Stimulated activated CD4-positive, alpha-beta T cell treated with anti-CD3 and anti-CD28 coated beads, Interleukin-4, amount 100 ng/mL, for 1 hour (primary cell): Measurements from ENCODE around the gene PDE8B.

Experiments used
- DNase-seq: peaks from one replicate; pipeline ENCODE4 v3.0.0-alpha.2; 2020

The PDE8B gene

DNA sequence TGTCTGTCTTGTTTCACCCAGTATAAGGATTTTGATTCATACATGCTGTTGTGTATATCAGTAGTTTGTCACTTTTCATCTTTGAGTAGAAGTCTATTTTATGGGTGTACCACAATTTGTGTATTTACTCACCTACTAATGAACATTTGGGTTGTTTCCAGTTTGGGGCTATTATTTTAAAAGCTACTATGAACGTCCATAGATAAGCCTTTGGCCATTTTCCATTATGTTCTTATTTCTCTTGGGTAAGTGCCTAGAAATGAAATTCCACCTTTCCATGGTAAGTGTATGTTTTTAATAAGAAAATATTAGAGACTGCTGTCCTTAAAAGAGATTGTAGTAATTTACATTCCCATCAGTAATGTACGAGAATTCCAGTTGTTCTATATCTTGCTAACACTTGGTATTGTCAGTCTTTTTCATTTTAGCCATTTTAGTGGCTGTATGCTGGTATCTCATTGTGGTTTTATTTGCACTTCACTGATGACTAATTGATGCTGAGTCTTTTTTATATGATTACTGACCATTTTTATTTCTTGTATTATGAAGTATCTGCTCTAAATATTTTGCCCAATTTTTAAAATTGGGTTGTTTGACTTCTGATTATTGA is 17.9 kb upstream of the PDE8B start:
- DNase-seq: no peak

GRCh38 chr5:77194762-77195161 is 15.7 kb upstream of the PDE8B start:
- no peak for DNase-seq

DNA sequence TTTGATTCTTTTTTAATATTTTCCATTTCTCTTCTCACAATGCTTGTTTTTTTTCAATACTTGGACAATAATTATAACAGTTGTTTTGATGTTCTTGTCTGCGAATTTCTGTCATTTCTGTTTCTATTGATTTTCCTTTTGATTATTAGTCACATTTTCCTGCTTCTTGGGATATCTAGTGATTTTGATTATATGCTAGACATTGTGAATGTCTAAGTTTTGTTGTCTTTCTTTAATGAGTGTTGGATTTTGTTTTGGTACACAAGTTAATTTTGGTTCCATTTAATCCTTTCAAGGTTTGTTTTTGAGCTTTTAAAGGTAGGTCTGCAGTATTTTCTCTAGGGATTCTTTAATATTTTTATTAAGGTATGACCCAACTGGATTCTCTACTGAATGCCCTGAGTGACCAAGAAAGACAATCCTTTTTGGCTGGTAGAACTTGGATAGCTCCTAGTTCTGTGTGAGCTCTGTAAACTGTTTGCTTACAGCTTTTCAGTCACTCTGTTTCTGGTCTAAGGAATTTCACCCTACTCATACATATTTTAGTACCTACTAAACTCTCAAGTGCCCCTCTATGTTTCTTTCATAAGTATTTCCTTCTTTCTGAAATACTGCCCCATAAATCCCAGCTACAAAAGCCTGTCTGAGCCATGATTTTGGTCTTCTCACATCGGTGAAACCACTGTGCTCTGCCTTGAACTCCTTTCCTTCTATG is 12.5 kb upstream of the PDE8B start:
- no peak for DNase-seq

DNA sequence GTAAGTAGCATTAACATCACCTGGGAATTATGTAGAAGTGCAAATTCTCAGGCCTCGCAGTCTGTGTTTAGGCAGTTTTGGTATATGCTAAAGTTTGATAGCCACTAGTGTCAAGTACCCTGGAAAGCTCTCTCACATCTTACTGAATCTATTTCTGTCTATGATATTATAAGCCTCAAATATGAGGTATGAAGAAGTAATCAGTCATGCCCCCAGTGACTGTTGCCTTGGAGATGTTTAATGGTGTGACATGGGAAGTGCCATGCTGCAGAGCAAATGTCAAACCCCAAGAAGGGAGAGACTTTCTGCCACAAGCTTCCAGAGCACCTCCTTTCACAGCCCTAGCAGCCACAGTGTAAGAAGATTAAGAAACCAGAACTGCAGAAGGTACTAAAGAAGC is 9.8 kb upstream of the PDE8B start:
- DNase-seq: no peak

DNA sequence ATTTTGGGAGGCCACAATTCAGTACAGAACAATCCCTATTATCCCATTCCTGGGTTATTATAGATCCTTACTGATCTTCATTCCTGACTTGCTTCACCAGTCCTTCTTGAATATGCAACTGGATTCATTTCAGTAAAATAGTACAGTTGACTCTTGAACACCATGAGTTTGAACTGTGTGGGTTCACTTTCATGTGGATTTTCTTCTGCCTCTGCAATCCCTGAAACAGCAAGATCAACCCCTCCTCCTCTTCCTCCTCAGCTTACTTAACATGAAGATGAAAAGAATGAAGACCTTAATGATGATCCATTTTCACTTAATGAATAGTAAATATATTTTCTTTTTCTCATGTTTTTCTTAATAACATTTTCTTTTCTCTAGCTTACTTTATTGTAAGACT is 8.3 kb upstream of the PDE8B start:
- no peak for DNase-seq

- DNase-seq: no peak
These were observed 5.5 kb upstream of the PDE8B start for GRCh38 chr5:77204967-77205366.

- no peak for DNase-seq
These were observed 1.8 kb upstream of the PDE8B start for GRCh38 chr5:77208507-77209163.

DNA sequence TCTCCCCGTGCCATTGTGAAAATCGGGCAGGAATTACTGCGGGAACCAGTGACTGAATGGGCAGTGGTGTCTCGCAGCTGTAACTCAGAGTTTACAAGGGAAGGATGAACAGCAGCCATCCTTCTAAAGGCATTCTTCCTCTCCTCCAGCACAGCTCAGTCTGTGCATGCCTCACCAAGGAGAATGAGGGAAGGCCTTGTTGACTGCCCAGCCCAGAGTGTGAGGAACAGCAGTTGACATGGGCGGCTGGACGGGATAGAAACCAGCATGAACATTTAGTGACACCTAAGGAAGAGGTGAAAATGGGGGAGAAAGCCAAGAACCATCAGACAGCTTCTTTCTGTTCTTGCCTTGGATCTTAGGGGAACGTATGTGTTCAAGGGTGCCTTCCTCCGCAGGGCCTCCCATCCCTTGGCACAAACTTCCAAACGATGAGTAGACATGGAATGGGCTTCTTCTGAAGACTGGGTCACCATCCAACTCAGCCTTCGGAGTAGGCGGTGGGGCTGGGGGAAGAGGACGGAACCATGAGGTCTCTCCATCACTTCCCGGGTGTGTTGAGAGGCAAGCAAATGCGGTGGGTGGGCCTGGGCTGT is 887 bp upstream of the PDE8B start:
- DNase-seq: no peak

DNA sequence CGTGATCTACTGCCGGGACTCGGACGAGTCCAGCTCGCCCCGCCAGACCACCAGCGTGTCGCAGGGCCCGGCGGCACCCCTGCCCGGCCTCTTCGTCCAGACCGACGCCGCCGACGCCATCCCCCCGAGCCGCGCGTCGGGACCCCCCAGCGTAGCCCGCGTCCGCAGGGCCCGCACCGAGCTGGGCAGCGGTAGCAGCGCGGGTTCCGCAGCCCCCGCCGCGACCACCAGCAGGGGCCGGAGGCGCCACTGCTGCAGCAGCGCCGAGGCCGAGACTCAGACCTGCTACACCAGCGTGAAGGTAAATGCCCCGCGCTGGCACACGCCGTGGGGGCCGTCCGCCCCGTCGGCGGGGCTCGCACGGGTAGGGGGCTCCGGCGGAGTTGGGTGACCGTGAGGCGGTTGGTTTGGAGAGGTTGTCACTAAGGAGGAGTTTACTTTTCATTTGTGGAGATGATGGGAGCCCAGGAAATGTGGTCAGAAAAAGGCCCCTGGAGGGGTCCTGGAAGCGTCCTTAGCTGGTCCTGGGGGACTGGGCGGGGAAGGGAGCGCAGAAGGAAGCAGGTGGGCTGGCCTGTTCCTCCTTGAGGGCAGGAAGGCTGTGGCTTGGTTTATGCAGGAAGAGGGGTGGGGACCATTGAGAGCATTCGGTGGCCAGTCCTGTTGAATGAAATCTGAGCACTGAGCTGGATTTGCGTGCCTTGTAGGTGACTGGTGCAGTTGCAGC is 647 bp downstream of the PDE8B start:
- no peak for DNase-seq

DNA sequence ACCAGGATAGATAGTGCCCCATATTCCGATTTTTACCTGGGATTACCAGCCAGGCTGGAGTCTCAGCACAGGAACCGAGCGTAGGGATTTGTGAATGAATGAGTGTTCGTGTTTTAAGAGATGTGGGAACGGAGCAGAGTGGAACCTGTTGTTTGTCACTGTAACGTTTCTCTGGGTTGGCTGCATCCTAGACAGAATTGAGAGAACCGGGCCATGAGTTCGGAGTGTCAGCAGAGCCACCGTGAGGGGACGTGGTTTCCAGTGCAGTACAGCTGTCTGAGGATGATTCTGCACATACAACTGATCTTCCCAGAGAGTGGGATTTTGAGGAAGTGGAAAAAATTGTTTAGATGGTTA is 1.2 kb downstream of the PDE8B start:
- no peak for DNase-seq

DNA sequence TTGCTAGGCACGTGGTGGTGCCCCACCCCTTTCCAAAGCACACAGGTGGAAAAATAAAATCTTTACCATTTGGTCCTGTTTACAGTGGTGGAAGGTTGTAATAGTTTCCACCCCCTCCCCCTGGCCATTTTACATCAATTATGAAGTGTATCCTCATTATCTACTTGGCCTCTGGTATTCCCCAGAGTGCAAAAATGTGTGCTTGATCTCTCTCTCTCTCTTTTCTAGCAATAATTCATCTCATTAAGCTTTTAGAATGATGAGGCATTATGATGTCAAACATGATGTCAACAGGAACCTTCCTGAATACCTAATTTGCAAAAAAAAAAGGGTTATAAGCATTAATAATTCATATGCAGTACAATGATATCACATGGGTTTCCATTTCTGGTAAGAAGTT is 3.1 kb downstream of the PDE8B start:
- no peak for DNase-seq

GRCh38 chr5:77214151-77214550 is 3.7 kb downstream of the PDE8B start:
- no peak for DNase-seq

DNA sequence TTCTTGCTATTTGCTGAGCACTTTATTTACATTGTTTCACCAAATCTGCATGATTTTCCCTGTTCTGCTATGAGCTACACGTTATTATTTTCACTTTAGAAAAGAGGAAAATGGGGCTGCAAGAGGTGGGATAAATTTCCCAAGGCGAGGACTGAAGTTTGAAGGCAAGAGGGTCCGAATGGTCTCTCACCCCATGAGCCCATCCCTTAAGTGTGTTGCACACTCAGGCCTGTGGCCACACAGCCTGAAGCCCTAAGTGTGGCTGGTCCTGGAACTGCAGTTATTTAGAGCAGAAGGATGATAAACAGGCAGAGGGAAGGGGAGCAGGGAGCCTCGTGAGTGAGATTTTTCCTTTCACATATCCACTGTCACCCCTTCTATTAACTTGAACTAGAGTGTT is 7.8 kb downstream of the PDE8B start:
- DNase-seq: no peak

GRCh38 chr5:77221115-77221514 is 10.6 kb downstream of the PDE8B start:
- no peak for DNase-seq

DNA sequence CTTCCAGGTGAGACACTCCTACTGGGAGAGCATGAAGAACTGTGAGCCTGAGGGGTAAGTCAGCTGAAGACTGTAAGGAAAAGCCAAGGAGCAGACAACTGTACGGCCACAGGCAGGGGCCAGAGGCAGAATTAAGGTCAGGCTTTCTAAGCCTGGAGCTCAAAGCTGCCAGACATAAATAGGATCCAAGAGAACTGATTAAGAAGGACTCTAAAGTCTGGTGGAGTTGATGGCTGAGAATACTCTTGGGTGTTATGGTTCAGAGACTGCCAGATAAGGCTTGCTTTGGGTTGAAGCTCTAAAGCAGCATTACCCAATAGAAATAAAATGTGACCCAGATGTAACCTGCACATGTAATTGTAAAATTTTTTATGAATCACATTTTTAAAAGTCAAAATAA is 12.2 kb downstream of the PDE8B start:
- no peak for DNase-seq

- DNase-seq: no peak
These were observed 13.2 kb downstream of the PDE8B start for GRCh38 chr5:77223653-77224052.

- DNase-seq: no peak
These were observed 14.3 kb downstream of the PDE8B start for GRCh38 chr5:77224672-77225355.

DNA sequence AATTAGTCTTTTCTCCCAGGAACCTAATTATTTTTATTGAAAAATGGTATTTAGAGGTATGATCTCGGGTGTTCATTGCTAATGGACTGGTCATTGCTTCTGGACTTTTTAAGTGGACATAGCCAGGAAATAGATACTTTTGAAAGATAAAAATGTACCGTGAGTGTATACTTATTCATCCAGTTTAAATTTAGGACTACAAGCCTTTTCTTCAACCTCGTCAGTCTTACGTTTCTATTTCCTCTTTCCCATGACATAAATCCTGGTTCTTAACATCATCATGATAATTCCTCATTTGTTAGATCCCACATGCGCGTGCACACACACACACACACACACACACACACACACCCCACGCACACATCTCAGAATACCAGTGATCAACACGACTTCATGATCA is 15.1 kb downstream of the PDE8B start:
- DNase-seq: no peak

- DNase-seq: no peak
These were observed 19.4 kb downstream of the PDE8B start for GRCh38 chr5:77229887-77230286.

DNA sequence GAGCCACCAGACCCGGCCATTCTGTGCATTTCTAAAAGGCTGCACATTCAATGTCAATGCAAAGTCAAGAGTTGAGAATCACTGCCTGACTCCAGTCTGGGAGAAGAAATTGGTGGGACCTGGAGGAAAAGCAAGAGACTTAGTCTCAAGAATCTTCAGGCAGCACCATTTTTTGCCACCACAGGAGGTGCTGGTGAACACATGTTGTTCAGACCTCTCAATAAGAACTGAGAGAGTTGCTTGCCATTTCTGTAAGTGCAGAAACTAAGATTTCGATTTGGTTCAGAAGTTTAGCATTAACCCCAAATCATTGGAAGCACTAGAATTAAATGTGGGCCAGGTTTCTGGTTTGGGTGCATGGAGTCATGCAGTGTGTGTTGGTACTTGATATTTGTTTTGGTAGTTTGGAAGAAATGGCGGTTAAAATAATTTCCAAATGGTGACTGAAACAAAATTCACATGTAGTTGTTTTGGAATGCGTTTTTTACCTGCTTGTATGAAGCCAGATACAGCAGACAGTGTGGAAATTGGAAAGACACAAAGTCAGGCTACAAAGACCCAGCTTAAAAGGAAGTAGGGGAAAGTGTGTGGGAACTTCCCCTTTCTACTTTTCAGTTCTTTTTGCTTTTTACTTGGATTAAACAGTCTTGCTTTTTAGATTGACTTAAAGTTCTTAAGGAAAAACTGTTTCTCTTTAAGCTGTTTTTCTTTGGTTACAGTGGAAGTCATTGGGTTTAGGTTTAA is 20.4 kb downstream of the PDE8B start:
- no peak for DNase-seq

DNA sequence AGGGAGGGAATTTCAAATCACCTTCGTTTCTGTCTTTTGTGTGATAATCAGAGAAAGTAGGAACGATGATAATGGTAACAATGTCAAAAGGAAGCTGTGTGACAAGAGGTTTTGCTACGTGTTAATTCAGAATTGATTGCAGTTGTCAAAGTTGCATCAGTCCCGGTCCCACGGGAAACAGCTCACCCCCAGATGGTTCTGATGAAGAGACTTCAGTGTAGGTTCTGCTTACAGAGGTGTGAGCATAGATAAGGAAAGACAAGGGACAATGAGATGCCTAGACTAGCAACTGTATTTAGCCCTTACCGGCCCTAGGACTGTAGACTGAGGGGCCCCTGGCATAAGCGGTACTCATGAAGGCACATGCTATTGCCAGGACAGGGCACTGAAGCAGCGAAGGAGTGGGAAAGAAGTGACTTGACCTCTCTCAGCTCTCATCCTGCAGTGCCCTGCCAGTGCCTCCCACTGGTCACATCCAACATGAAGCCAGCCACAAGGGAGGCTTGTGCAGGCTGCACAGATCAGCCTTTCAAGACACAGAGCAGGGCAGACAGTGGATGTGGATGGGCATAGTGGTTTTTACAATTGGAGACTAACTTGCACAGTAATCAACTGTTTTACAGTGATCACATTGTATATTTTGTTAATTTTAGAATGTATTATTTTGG is 21.1 kb downstream of the PDE8B start:
- no peak for DNase-seq
